ENCODE data around the gene SGSM2.

GRCh38 chr17:2321399-2321798 is 15.9 kb upstream of the SGSM2 start:
- TF ChIP-seq CTCF (IDR thresholded peaks at IDR 0.05) (no peak), POLR2A (IDR thresholded peaks at IDR 0.05) (no peak)

All from lower leg skin (tissue), 3 donors.